HepG2 (cell line): ENCODE measurements around the gene MAN1A1. TPM values are rescaled to one million over a fixed set of nuclear protein-coding genes. Genes with fewer than 3 reads are reported as not detected.

Experiments used
- AHDC1 ChIP-seq: sonication (generic); formaldehyde crosslinking; IDR thresholded peaks from 2 replicates; pipeline ENCODE4 v1.5.1; 2020; ENCODE audit warnings: mild to moderate bottlenecking, missing genetic modification reagents, borderline replicate concordance
- FOSL1 ChIP-seq: sonication (generic); formaldehyde crosslinking; IDR thresholded peaks from 2 replicates; pipeline ENCODE4 v1.9.0; 2021; ENCODE audit warnings: missing genetic modification reagents, borderline replicate concordance
- IKZF5 ChIP-seq: IDR thresholded peaks from 2 replicates; pipeline ENCODE4 v1.6.1; 2018; ENCODE audit warnings: missing genetic modification reagents, mild to moderate bottlenecking, missing compliant biosample characterization
- KDM6A ChIP-seq: IDR thresholded peaks from 2 replicates; pipeline ENCODE4 v1.6.1; 2016; ENCODE audit warnings: low read depth
- RARG ChIP-seq: sonication (generic); formaldehyde crosslinking; IDR thresholded peaks from 2 replicates; pipeline ENCODE4 v1.4.0; 2020; ENCODE audit warnings: low read depth, mild to moderate bottlenecking, missing genetic modification reagents
- TCF7 ChIP-seq: sonication (generic); IDR thresholded peaks from 2 replicates; pipeline ENCODE4 v1.6.1; 2016; ENCODE audit warnings: antibody characterized with exemption, low read depth
- ZBTB3 ChIP-seq: sonication (generic); formaldehyde crosslinking; IDR thresholded peaks from 2 replicates; pipeline ENCODE4 v1.4.0; 2020; ENCODE audit warnings: low read depth, mild to moderate bottlenecking, moderate library complexity, missing genetic modification reagents, borderline replicate concordance
- polyA plus RNA-seq, 8 experiments: library from polyadenylated mRNA; depleted of rRNA in 3 of 8; stranded (reverse) in 7 of 8; unstranded in 1 of 8; fragments of >200 nt; fragmentation: Illumina TruSeq in 4 of 8; extraction: Trizol in 4 of 8; gene quantifications; 2 replicates each; pipeline versions ENCODE4 v1.2.1 to v1.2.3, GENCODE V29; 2011 to 2016; ENCODE audit warnings: low read depth in 4 of 8, missing spikeins in 1 of 8, mixed read lengths in 1 of 8; ENCODE audit not compliant: insufficient read depth in 1 of 8
- total RNA-seq, 5 experiments: library from RNA; depleted of rRNA; stranded (reverse); fragments of >200 nt; fragmentation: Illumina TruSeq; extraction: Trizol; gene quantifications; 2 replicates each; pipeline ENCODE4 v1.2.3, GENCODE V29; 2016; ENCODE audit warnings: low read depth in 1 of 5
- TF ChIP-seq, protein P1 (sequence below): IDR thresholded peaks from 2 replicates; pipeline ENCODE4 v1.4.0; 2020; ENCODE audit warnings: mild to moderate bottlenecking, missing genetic modification reagents
- TF ChIP-seq, protein P2 (sequence below): sonication (generic); formaldehyde crosslinking; IDR thresholded peaks from 2 replicates; pipeline ENCODE4 v1.4.0; 2020; ENCODE audit warnings: missing genetic modification reagents, borderline replicate concordance

The MAN1A1 gene
- total and polyA plus RNA-seq, 2 of the 13 experiments (the other 11 are each of a cell fraction or from before 2014, with no cell fraction given): 156 to 236 TPM

GRCh38 chr6:119147101-119148053, 202.2 kb downstream of the MAN1A1 start (continued):
- TF ChIP-seq AHDC1 (CRISPR knock-in tag) (peak; percentile 69; the same call in 1 of the 2 replicates), TCF7 (no peak), KDM6A (peak; percentile 60), FOSL1 (peak; percentile 80; the same call in 1 of the 2 replicates), ZBTB3 (no peak), RARG (CRISPR knock-in tag) (no peak), IKZF5 (CRISPR knock-in tag) (peak; percentile 58)
- TF ChIP-seq, protein P1, sequence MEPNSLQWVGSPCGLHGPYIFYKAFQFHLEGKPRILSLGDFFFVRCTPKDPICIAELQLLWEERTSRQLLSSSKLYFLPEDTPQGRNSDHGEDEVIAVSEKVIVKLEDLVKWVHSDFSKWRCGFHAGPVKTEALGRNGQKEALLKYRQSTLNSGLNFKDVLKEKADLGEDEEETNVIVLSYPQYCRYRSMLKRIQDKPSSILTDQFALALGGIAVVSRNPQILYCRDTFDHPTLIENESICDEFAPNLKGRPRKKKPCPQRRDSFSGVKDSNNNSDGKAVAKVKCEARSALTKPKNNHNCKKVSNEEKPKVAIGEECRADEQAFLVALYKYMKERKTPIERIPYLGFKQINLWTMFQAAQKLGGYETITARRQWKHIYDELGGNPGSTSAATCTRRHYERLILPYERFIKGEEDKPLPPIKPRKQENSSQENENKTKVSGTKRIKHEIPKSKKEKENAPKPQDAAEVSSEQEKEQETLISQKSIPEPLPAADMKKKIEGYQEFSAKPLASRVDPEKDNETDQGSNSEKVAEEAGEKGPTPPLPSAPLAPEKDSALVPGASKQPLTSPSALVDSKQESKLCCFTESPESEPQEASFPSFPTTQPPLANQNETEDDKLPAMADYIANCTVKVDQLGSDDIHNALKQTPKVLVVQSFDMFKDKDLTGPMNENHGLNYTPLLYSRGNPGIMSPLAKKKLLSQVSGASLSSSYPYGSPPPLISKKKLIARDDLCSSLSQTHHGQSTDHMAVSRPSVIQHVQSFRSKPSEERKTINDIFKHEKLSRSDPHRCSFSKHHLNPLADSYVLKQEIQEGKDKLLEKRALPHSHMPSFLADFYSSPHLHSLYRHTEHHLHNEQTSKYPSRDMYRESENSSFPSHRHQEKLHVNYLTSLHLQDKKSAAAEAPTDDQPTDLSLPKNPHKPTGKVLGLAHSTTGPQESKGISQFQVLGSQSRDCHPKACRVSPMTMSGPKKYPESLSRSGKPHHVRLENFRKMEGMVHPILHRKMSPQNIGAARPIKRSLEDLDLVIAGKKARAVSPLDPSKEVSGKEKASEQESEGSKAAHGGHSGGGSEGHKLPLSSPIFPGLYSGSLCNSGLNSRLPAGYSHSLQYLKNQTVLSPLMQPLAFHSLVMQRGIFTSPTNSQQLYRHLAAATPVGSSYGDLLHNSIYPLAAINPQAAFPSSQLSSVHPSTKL (CRISPR knock-in tag): peak; percentile 81
- TF ChIP-seq, protein P2, sequence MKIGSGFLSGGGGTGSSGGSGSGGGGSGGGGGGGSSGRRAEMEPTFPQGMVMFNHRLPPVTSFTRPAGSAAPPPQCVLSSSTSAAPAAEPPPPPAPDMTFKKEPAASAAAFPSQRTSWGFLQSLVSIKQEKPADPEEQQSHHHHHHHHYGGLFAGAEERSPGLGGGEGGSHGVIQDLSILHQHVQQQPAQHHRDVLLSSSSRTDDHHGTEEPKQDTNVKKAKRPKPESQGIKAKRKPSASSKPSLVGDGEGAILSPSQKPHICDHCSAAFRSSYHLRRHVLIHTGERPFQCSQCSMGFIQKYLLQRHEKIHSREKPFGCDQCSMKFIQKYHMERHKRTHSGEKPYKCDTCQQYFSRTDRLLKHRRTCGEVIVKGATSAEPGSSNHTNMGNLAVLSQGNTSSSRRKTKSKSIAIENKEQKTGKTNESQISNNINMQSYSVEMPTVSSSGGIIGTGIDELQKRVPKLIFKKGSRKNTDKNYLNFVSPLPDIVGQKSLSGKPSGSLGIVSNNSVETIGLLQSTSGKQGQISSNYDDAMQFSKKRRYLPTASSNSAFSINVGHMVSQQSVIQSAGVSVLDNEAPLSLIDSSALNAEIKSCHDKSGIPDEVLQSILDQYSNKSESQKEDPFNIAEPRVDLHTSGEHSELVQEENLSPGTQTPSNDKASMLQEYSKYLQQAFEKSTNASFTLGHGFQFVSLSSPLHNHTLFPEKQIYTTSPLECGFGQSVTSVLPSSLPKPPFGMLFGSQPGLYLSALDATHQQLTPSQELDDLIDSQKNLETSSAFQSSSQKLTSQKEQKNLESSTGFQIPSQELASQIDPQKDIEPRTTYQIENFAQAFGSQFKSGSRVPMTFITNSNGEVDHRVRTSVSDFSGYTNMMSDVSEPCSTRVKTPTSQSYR (CRISPR knock-in tag): peak; percentile 87
